Measurements from ENCODE around the gene NUDT10. TPM values are rescaled to one million over a fixed set of nuclear protein-coding genes. Genes with fewer than 3 reads are reported as not detected.

The NUDT10 gene
- total RNA-seq, 1 donor, result 2.5 TPM

DNA sequence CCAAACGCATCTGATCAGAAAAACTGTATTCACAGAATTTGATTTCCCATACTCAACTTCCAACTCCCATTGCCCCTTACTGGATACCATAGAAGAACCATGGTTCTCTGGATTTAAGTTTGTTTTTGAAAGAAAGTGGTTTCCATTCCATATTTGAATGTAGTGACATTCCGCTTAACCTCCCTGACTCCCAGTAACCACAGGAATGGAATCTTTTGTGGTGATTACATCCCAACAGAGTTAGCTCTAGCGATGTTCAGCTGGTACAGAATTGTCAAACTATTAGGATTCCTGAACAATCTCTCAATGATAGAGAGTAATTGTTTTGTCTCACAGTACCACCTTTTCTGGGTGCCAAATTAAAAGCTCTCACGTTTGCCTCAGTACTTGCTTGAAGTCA lies 1.7 kb downstream of the NUDT10 start:
- H2AFZ ChIP-seq (ENCODE audit: low read length), result no peak overlapping the region
- no peaks in the 10 kb centered on the region for H3K36me3 ChIP-seq (ENCODE audit: insufficient read depth, low read length)
- no peaks in the 10 kb centered on the region for H3K79me2 ChIP-seq (ENCODE audit: insufficient read depth, low read length)
- H3K9me3 ChIP-seq (ENCODE audit: low read depth, low read length), result no peaks in the 10 kb centered on the region
- H3K27ac ChIP-seq (ENCODE audit: low read depth, low read length), result no peak overlapping the region
- no peaks in the 10 kb centered on the region for H4K20me1 ChIP-seq (ENCODE audit: insufficient read depth, low read length)
- TF ChIP-seq, protein P1, sequence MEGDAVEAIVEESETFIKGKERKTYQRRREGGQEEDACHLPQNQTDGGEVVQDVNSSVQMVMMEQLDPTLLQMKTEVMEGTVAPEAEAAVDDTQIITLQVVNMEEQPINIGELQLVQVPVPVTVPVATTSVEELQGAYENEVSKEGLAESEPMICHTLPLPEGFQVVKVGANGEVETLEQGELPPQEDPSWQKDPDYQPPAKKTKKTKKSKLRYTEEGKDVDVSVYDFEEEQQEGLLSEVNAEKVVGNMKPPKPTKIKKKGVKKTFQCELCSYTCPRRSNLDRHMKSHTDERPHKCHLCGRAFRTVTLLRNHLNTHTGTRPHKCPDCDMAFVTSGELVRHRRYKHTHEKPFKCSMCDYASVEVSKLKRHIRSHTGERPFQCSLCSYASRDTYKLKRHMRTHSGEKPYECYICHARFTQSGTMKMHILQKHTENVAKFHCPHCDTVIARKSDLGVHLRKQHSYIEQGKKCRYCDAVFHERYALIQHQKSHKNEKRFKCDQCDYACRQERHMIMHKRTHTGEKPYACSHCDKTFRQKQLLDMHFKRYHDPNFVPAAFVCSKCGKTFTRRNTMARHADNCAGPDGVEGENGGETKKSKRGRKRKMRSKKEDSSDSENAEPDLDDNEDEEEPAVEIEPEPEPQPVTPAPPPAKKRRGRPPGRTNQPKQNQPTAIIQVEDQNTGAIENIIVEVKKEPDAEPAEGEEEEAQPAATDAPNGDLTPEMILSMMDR (IDR thresholded peaks at IDR 0.05; ENCODE audit: extremely low read depth, low read depth, low read length), result no peak
- DNase-seq (ENCODE audit: insufficient read length, low spot score, missing footprints), result no peak
- H3K4me3 ChIP-seq (ENCODE audit: insufficient read depth, low read length), result no peak overlapping the region
- no peaks in the 10 kb centered on the region for H3K4me1 ChIP-seq (ENCODE audit: insufficient read depth, low read length)
- H3K4me2 ChIP-seq (ENCODE audit: insufficient read depth, low read length), result no peak overlapping the region
- peaks cover 7% of the 10 kb centered on the region for H3K27me3 ChIP-seq (ENCODE audit: insufficient read depth, low read length)

DNA sequence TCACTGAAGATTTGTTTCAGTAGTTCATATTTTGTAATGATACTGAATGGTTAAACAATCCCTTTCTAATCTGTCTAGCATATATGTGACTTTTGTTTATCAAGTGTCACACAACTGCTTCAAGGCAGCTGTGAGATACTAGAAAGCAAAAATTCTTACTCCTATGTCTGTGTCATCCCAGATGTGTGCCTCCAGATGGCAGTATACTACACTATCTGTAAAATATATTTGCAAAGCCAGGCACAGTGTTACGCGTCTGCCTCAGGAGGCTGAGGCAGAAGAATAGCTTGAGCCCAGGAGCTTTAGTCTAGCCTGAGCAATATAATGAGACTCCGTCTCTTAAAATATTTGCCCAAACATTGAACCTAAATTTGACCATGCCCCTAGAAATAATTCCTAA lies 4.0 kb downstream of the NUDT10 start:
- DNase-seq (ENCODE audit: insufficient read length, low spot score, missing footprints), result peak; percentile 76
- Histone ChIP-seq H3K4me2 (ENCODE audit: insufficient read depth, low read length) (no peak overlapping the region), H3K27ac (ENCODE audit: low read depth, low read length) (no peak overlapping the region), H3K36me3 (ENCODE audit: insufficient read depth, low read length) (no peaks in the 10 kb centered on the region), H3K4me3 (ENCODE audit: insufficient read depth, low read length) (no peak overlapping the region), H3K27me3 (ENCODE audit: insufficient read depth, low read length) (peaks cover 5% of the 10 kb centered on the region), H3K9me3 (ENCODE audit: low read depth, low read length) (no peaks in the 10 kb centered on the region), H3K4me1 (ENCODE audit: insufficient read depth, low read length) (no peaks in the 10 kb centered on the region), H3K79me2 (ENCODE audit: insufficient read depth, low read length) (no peaks in the 10 kb centered on the region), H4K20me1 (ENCODE audit: insufficient read depth, low read length) (no peaks in the 10 kb centered on the region), H2AFZ (ENCODE audit: low read length) (no peak overlapping the region)
- TF ChIP-seq, protein P1 (IDR thresholded peaks at IDR 0.05; ENCODE audit: extremely low read depth, low read depth, low read length), result peak; percentile 60

DNA sequence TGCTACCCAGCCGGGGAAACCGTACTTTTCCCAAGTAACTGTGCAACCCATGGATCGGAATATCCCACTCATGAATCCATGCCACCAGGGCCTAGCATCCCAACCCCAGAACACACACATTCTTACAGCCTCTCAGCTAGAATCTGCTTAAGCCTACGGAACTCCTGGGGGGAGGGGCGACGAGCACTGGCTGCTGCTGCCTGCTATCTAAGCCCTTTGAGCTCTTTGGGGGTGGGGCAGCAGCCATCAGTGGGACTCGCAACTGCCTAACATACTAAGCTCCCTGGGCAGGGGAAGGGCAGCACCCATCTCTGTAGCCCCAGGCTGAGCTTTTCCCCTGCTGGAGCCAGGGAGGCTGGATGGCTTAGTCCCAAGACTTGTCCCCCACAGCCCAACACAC lies 28.6 kb downstream of the NUDT10 start:
- DNase-seq (ENCODE audit: insufficient read length, low spot score, missing footprints), result peak; percentile 11
- TF ChIP-seq, protein P1 (IDR thresholded peaks at IDR 0.05; ENCODE audit: extremely low read depth, low read depth, low read length), result no peak
- Histone ChIP-seq H3K4me2 (ENCODE audit: insufficient read depth, low read length) (no peak overlapping the region), H3K4me3 (ENCODE audit: insufficient read depth, low read length) (no peak overlapping the region), H2AFZ (ENCODE audit: low read length) (no peak overlapping the region), H4K20me1 (ENCODE audit: insufficient read depth, low read length) (no peaks in the 10 kb centered on the region), H3K27me3 (ENCODE audit: insufficient read depth, low read length) (peaks cover 3% of the 10 kb centered on the region), H3K79me2 (ENCODE audit: insufficient read depth, low read length) (no peaks in the 10 kb centered on the region), H3K27ac (ENCODE audit: low read depth, low read length) (no peak overlapping the region), H3K4me1 (ENCODE audit: insufficient read depth, low read length) (no peaks in the 10 kb centered on the region), H3K9me3 (ENCODE audit: low read depth, low read length) (no peaks in the 10 kb centered on the region), H3K36me3 (ENCODE audit: insufficient read depth, low read length) (no peaks in the 10 kb centered on the region)

DNA sequence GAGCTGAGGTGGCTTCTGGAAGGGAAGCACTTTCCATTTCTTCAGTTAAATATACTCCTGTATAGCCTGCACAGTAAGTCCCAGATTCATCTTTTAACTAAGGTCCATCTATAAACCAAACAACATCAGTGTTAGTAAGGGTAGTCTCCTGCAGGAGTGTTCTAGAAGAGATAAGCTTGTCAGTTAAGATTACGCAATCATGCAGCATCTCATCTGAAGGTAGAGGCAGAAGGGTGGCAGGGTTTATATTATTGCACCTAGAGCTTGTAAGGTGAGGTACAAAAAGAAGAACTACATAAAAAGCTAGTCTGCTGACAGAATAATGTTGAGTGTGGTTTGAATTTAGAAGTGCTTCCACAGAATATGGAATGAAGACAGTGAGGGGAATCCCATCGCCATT lies 44.0 kb downstream of the NUDT10 start:
- DNase-seq (ENCODE audit: insufficient read length, low spot score, missing footprints), result no peak
- Histone ChIP-seq H3K4me2 (ENCODE audit: insufficient read depth, low read length) (no peak overlapping the region), H3K4me1 (ENCODE audit: insufficient read depth, low read length) (no peaks in the 10 kb centered on the region), H3K4me3 (ENCODE audit: insufficient read depth, low read length) (no peak overlapping the region), H3K79me2 (ENCODE audit: insufficient read depth, low read length) (no peaks in the 10 kb centered on the region), H3K27me3 (ENCODE audit: insufficient read depth, low read length) (no peaks in the 10 kb centered on the region), H3K9me3 (ENCODE audit: low read depth, low read length) (no peaks in the 10 kb centered on the region), H4K20me1 (ENCODE audit: insufficient read depth, low read length) (no peaks in the 10 kb centered on the region), H3K27ac (ENCODE audit: low read depth, low read length) (no peak overlapping the region), H3K36me3 (ENCODE audit: insufficient read depth, low read length) (no peaks in the 10 kb centered on the region), H2AFZ (ENCODE audit: low read length) (no peak overlapping the region)
- TF ChIP-seq, protein P1 (IDR thresholded peaks at IDR 0.05; ENCODE audit: extremely low read depth, low read depth, low read length), result no peak

Other genes with a start within 250 kb of the NUDT10 start
- 17.4 and 18.3 TPM in 2 replicates for gene NUDT11, start 163.8 kb downstream of the NUDT10 start, total RNA-seq